DOHH2 (cell line): Measurements from ENCODE around the gene GOLGA3.
"Not testable (repeated sequence)": the region's sequence is repeated elsewhere in the genome, so short reads cannot be mapped to it uniquely, and the experiment has no call there.

ENCODE experiments used
- H3F3A ChIP-seq: fragments of 200-600 bp; sonication (generic), shearing (Covaris generic); 2 replicates; pipeline ENCODE4 v1.6.0; 2016; ENCODE audit warnings: antibody characterized with exemption, mild to moderate bottlenecking; ENCODE audit not compliant: control insufficient read depth, insufficient read depth
- H3K27ac ChIP-seq: fragments of 200-600 bp; sonication (generic); 2 replicates; pipeline ENCODE4 v1.5.1; 2014; ENCODE audit warnings: low read depth, mild to moderate bottlenecking, low read length, moderate library complexity
- H3K27me3 ChIP-seq: fragments of 200-600 bp; sonication (generic); 2 replicates; pipeline ENCODE4 v1.6.1; 2014; ENCODE audit warnings: mild to moderate bottlenecking, low read length, mixed read lengths; ENCODE audit not compliant: control insufficient read depth
- H3K36me3 ChIP-seq: fragments of 200-600 bp; sonication (generic); 2 replicates; pipeline ENCODE4 v1.6.1; 2014; ENCODE audit warnings: mild to moderate bottlenecking, low read length, moderate library complexity, mixed read lengths; ENCODE audit not compliant: control insufficient read depth
- H3K4me1 ChIP-seq: fragments of 200-600 bp; sonication (generic); 2 replicates; pipeline ENCODE4 v1.6.1; 2014; ENCODE audit warnings: mild to moderate bottlenecking, low read length, mixed read lengths; ENCODE audit not compliant: control insufficient read depth
- H3K4me2 ChIP-seq: fragments of 200-600 bp; sonication (generic); 2 replicates; pipeline ENCODE4 v1.6.0; 2014; ENCODE audit warnings: mild to moderate bottlenecking, low read length, moderate library complexity
- H3K4me3 ChIP-seq: fragments of 200-600 bp; sonication (generic); 2 replicates; pipeline ENCODE4 v1.5.1; 2014; ENCODE audit warnings: mild to moderate bottlenecking, low read length, mixed read lengths
- H3K79me2 ChIP-seq: fragments of 200-600 bp; sonication (generic); 2 replicates; pipeline ENCODE4 v1.6.1; 2014; ENCODE audit warnings: mild to moderate bottlenecking, low read length, mixed read lengths; ENCODE audit not compliant: control insufficient read depth
- H3K9me2 ChIP-seq: fragments of 200-600 bp; sonication (generic); replicated peaks from 2 replicates; pipeline ENCODE4 v1.6.1; 2014; ENCODE audit warnings: mild to moderate bottlenecking, low read length, mixed read lengths; ENCODE audit not compliant: control insufficient read depth
- H3K9me3 ChIP-seq: fragments of 200-600 bp; sonication (generic); 2 replicates; pipeline ENCODE4 v1.6.1; 2014; ENCODE audit warnings: antibody characterized with exemption, low read length, mixed read lengths; ENCODE audit not compliant: control insufficient read depth, insufficient read depth
- H4K20me1 ChIP-seq: fragments of 200-600 bp; sonication (generic); 2 replicates; pipeline ENCODE4 v1.6.0; 2014; ENCODE audit warnings: low read depth, mild to moderate bottlenecking, antibody characterized with exemption, low read length, moderate library complexity; ENCODE audit not compliant: control insufficient read depth, insufficient read depth
- CTCF ChIP-seq: fragments of 200-600 bp; sonication (generic); IDR thresholded peaks from one replicate; pipeline ENCODE4 v1.5.1; 2014; ENCODE audit warnings: antibody characterized with exemption, mild to moderate bottlenecking, low read depth, low read length; ENCODE audit not compliant: poor library complexity, severe bottlenecking
- EZH2phosphoT487 ChIP-seq: fragments of 200-600 bp; sonication (generic); IDR thresholded peaks from 2 replicates; pipeline ENCODE4 v1.6.1; 2017; ENCODE audit warnings: borderline replicate concordance, mild to moderate bottlenecking, antibody characterized with exemption, low read length, moderate library complexity, mixed read lengths

GOLGA3 gene

GRCh38 chr12:132813443-132813842 lies 15.2 kb downstream of the GOLGA3 start:
- TF ChIP-seq CTCF (no peak), EZH2phosphoT487 (no peak)

GRCh38 chr12:132812631-132813305 lies 15.9 kb downstream of the GOLGA3 start:
- H3F3A ChIP-seq, result no peaks in the 10 kb centered on the region
- no peaks in the 10 kb centered on the region for H3K9me2 ChIP-seq
- peaks cover 13% of the 10 kb centered on the region for H3K79me2 ChIP-seq
- no peaks in the 10 kb centered on the region for H3K4me1 ChIP-seq
- no peaks in the 10 kb centered on the region for H3K27me3 ChIP-seq
- H3K27ac ChIP-seq, result no peak overlapping the region
- TF ChIP-seq CTCF (no peak), EZH2phosphoT487 (no peak)
- H4K20me1 ChIP-seq, result no peaks in the 10 kb centered on the region
- no peak overlapping the region for H3K4me3 ChIP-seq
- H3K4me2 ChIP-seq, result no peak overlapping the region
- H3K9me3 ChIP-seq, result no peaks in the 10 kb centered on the region
- H3K36me3 ChIP-seq, result peaks cover 53% of the 10 kb centered on the region

More at GRCh38 chr12:132813443-132813842, 15.2 kb downstream of the GOLGA3 start:
- peaks cover 52% of the 10 kb centered on the region for H3K36me3 ChIP-seq
- H3K4me2 ChIP-seq, result no peak overlapping the region
- no peak overlapping the region for H3K4me3 ChIP-seq
- H3F3A ChIP-seq, result no peaks in the 10 kb centered on the region
- peaks cover 12% of the 10 kb centered on the region for H3K79me2 ChIP-seq
- H3K27ac ChIP-seq, result no peak overlapping the region
- peaks cover 5% of the 10 kb centered on the region for H3K4me1 ChIP-seq
- no peaks in the 10 kb centered on the region for H3K27me3 ChIP-seq
- no peaks in the 10 kb centered on the region for H4K20me1 ChIP-seq
- no peaks in the 10 kb centered on the region for H3K9me3 ChIP-seq
- H3K9me2 ChIP-seq, result no peaks in the 10 kb centered on the region

- H3K27ac ChIP-seq, H3K4me2 ChIP-seq, H3K9me3 ChIP-seq, H3K27me3 ChIP-seq, H3K4me3 ChIP-seq, H3K4me1 ChIP-seq, H4K20me1 ChIP-seq, H3F3A ChIP-seq, H3K9me2 ChIP-seq: not testable (repeated sequence)
- H3K36me3 ChIP-seq, result peaks cover 59% of the 10 kb centered on the region
- H3K79me2 ChIP-seq, result peaks cover 38% of the 10 kb centered on the region
These were observed 19.3 kb downstream of the GOLGA3 start for GRCh38 chr12:132809391-132809790.

- Histone ChIP-seq H3K9me3 (no peaks in the 10 kb centered on the region), H3K79me2 (peaks cover 43% of the 10 kb centered on the region), H3K4me2 (no peak overlapping the region), H3K27me3 (no peaks in the 10 kb centered on the region), H3F3A (no peaks in the 10 kb centered on the region), H3K4me1 (no peaks in the 10 kb centered on the region), H3K9me2 (no peaks in the 10 kb centered on the region), H3K27ac (no peak overlapping the region), H3K4me3 (no peak overlapping the region), H4K20me1 (no peaks in the 10 kb centered on the region), H3K36me3 (peaks cover 60% of the 10 kb centered on the region)
- TF ChIP-seq CTCF, result no peak
- no peak for TF ChIP-seq EZH2phosphoT487
These were observed 21.2 kb downstream of the GOLGA3 start for GRCh38 chr12:132807295-132808092.
